Measurements from ENCODE around the gene INPP5D. TPM values are rescaled to one million over a fixed set of nuclear protein-coding genes. Genes with fewer than 3 reads are reported as not detected.
A peak's percentile ranks its signal among the peaks of the same experiment; 100 is the strongest.
"Not testable (repeated sequence)": the region's sequence is repeated elsewhere in the genome, so short reads cannot be mapped to it uniquely, and the experiment has no call there.

Gene INPP5D
- total and polyA plus RNA-seq, 7 donors = 1.2 to 4.2 (median 2.8) TPM

- WGBS, 3 donors = 74 to 81% (median 76%) methylated on average over 10 of the region's 10 CpGs
- TF ChIP-seq, protein P1, sequence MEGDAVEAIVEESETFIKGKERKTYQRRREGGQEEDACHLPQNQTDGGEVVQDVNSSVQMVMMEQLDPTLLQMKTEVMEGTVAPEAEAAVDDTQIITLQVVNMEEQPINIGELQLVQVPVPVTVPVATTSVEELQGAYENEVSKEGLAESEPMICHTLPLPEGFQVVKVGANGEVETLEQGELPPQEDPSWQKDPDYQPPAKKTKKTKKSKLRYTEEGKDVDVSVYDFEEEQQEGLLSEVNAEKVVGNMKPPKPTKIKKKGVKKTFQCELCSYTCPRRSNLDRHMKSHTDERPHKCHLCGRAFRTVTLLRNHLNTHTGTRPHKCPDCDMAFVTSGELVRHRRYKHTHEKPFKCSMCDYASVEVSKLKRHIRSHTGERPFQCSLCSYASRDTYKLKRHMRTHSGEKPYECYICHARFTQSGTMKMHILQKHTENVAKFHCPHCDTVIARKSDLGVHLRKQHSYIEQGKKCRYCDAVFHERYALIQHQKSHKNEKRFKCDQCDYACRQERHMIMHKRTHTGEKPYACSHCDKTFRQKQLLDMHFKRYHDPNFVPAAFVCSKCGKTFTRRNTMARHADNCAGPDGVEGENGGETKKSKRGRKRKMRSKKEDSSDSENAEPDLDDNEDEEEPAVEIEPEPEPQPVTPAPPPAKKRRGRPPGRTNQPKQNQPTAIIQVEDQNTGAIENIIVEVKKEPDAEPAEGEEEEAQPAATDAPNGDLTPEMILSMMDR (IDR thresholded peaks at IDR 0.05) = no peak
- Histone ChIP-seq H3K9me3 (no peaks in the 10 kb centered on the region), H3K36me3 (ENCODE audit: insufficient read depth in 1 of 2, low read depth in 1 of 2) (no peaks in the 10 kb centered on the region), H3K27me3 (ENCODE audit: insufficient read depth in 3 of 3, low read length in 2 of 3) (peaks cover 0 to 2% (median 0%) of the 10 kb centered on the region in 3 donors), H3K4me3 (no peak overlapping the region), H3K4me1 (no peaks in the 10 kb centered on the region), H3K27ac (no peak overlapping the region)
- DNase-seq = no peak
- intact Hi-C loops (cut with DNase I) = loop anchor here (5.0 to 10.0 kb wide), 3 partner anchors 164 to 436 kb away; no protein-coding TSS in a partner anchor
- ATAC-seq = no peak
Observed at GRCh38 chr2:233048569-233049193, 11.5 kb upstream of the INPP5D start.

DNA sequence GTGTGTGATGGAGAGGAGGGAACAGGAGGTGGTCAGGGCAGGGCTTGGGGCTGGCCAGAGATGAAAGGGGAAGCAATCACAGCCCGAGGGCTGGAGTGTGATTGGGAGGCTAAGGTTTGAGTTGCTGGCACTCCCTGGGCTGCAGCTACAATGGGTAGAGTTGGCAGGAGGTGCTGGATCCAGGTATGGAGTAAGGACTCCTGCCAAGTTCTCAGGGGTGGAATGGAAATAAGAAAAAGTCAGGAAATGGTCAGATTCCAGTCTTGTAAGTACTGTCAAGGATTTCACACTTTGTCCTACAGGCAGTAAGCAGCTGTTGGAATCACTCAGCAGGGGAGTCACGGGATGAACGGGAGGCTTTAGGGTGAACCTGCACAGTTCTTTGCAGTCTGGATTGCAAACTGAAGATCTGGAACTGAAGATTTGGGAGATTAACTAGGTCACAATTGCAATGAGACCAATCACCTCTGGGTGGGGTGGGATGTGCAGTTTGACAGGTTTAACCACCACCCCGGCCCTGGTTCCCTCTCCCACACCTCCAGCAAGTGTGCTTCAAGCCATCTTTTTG is 10.9 kb upstream of the INPP5D start:
- ATAC-seq (no peak), DNase-seq (no peak)
- Histone ChIP-seq H3K27ac (no peak overlapping the region), H3K27me3 (ENCODE audit: insufficient read depth in 3 of 3, low read length in 2 of 3) (peaks cover 0 to 2% (median 0%) of the 10 kb centered on the region in 3 donors), H3K9me3 (no peaks in the 10 kb centered on the region), H3K4me3 (no peak overlapping the region), H3K4me1 (no peaks in the 10 kb centered on the region), H3K36me3 (ENCODE audit: insufficient read depth in 1 of 2, low read depth in 1 of 2) (no peaks in the 10 kb centered on the region)
- TF ChIP-seq, protein P1 (IDR thresholded peaks at IDR 0.05) = no peak
- WGBS, 3 donors = 27 to 37% (median 27%) methylated on average over 4 of the region's 4 CpGs
- intact Hi-C loops (cut with DNase I) = loop anchor here (5.0 to 10.0 kb wide), 3 partner anchors 164 to 437 kb away; no protein-coding TSS in a partner anchor

GRCh38 chr2:233051241-233052149 is 8.6 kb upstream of the INPP5D start:
- H3K36me3 ChIP-seq (ENCODE audit: insufficient read depth in 1 of 2, low read depth in 1 of 2) = no peaks in the 10 kb centered on the region
- H3K4me3 ChIP-seq = no peak overlapping the region
- intact Hi-C loops (cut with DNase I) = loop anchor here (5.0 to 10.0 kb wide), 2 partner anchors 199 to 447 kb away; no protein-coding TSS in a partner anchor
- 47 to 50% (median 49%) methylated on average over 24 of the region's 24 CpGs for WGBS, 3 donors
- TF ChIP-seq, protein P1 (IDR thresholded peaks at IDR 0.05) = no peak
- peaks cover 0 to 2% (median 0%) of the 10 kb centered on the region in 3 donors for H3K27me3 ChIP-seq (ENCODE audit: insufficient read depth in 3 of 3, low read length in 2 of 3)
- no peaks in the 10 kb centered on the region for H3K9me3 ChIP-seq
- H3K27ac ChIP-seq = no peak overlapping the region
- peak in 3 of 4 donors; percentile 61 to 73 (median 69) for ATAC-seq
- peak; percentile 71 to 79 for DNase-seq
- H3K4me1 ChIP-seq = no peaks in the 10 kb centered on the region

DNA sequence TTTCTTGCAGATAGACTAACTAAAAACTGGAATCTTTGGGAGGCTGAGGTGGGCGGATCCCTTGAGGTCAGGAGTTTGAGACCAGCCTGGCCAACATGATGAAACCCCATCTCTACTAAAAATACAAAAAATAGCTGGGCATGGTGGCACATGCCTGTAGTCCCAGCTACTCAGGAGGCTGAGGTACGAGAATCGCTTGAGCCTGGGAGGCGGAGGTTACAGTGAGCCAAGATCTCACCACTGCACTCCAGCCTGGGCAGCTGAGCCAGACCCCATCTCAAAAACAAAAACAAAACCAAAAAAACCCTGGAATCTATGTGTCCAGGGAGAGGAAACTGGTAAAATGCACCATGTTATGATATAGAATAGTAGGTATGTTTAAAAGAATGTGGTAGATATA is 7.6 kb upstream of the INPP5D start:
- DNase-seq; H3K27me3 ChIP-seq (ENCODE audit: insufficient read depth in 3 of 3, low read length in 2 of 3); ATAC-seq; H3K4me1 ChIP-seq; H3K27ac ChIP-seq; H3K4me3 ChIP-seq; H3K9me3 ChIP-seq; H3K36me3 ChIP-seq (ENCODE audit: insufficient read depth in 1 of 2, low read depth in 1 of 2): not testable (repeated sequence)
- 98 to 99% (median 99%) methylated on average over 4 of the region's 4 CpGs for WGBS, 3 donors
- intact Hi-C loops (cut with DNase I) = loop anchor here (5.0 to 10.0 kb wide), 2 partner anchors 200 to 448 kb away; no protein-coding TSS in a partner anchor
